IMR-90 (cell line): ENCODE measurements around the gene CMTM7. TPM values are rescaled to one million over a fixed set of nuclear protein-coding genes. Genes with fewer than 3 reads are reported as not detected.

Source experiments
- ATAC-seq: fragments of 200-7000 bp; cut with Tn5 transposase; 2 replicates; pipeline ENCODE4 v1.9.1; 2020; ENCODE audit warnings: low read depth, mild to moderate bottlenecking, moderate library complexity
- BruUV-seq: library from RNA; stranded (reverse); fragments of 400-500 nt; replicated peaks from 2 replicates; lab custom pipeline; 2021; lab: Mats Ljungman, UMichigan
- CTCF ChIA-PET: fragments of 300-600 bp; formaldehyde crosslinking; extraction: SDS; loops from one replicate; lab custom pipeline; 2021; ENCODE audit warnings: antibody characterized with exemption; lab: Yijun Ruan, JAX
- POLR2A ChIA-PET: fragments of 300-600 bp; sonication (Branson Sonifier 250); formaldehyde crosslinking; loops from one replicate; lab custom pipeline; 2022; ENCODE audit warnings: antibody characterized with exemption; ENCODE audit not compliant: unreplicated experiment; lab: Charles Lee
- DNase-seq: peaks from one replicate; pipeline ENCODE4 v3.0.0; 2013
- H2AFZ ChIP-seq: replicated peaks from 2 replicates; pipeline ENCODE3; 2013; ENCODE audit warnings: low read length, mild to moderate bottlenecking; ENCODE audit not compliant: poor library complexity
- H2AK5ac ChIP-seq: 2 replicates; pipeline ENCODE4 v1.6.1; 2013; ENCODE audit warnings: low read depth, low read length, inconsistent platforms
- H2AK9ac ChIP-seq: replicated peaks from 2 replicates; pipeline ENCODE3; 2013; ENCODE audit warnings: mild to moderate bottlenecking, low read depth, low read length, moderate library complexity; ENCODE audit not compliant: poor library complexity
- H2BK120ac ChIP-seq: 2 replicates; pipeline ENCODE4 v1.6.1; 2013; ENCODE audit warnings: low read depth, low read length, inconsistent platforms
- H2BK15ac ChIP-seq: 3 replicates; pipeline ENCODE4 v1.6.1; 2013; ENCODE audit warnings: low read depth, low read length, inconsistent platforms
- H2BK20ac ChIP-seq: 2 replicates; pipeline ENCODE4 v1.6.1; 2013; ENCODE audit warnings: low read depth, mild to moderate bottlenecking, inconsistent platforms, low read length, moderate library complexity
- H2BK5ac ChIP-seq: 2 replicates; pipeline ENCODE4 v1.6.1; 2013; ENCODE audit warnings: mild to moderate bottlenecking, low read depth, low read length, inconsistent platforms; ENCODE audit not compliant: poor library complexity, severe bottlenecking
- H3K14ac ChIP-seq: replicated peaks from 2 replicates; pipeline ENCODE4 v1.6.1; 2013; ENCODE audit warnings: low read depth, low read length, inconsistent platforms
- H3K18ac ChIP-seq: 2 replicates; pipeline ENCODE4 v1.6.1; 2013; ENCODE audit warnings: low read depth, low read length, control low read depth
- H3K23ac ChIP-seq: 2 replicates; pipeline ENCODE4 v1.6.1; 2013; ENCODE audit warnings: low read depth, low read length, inconsistent platforms
- H3K27ac ChIP-seq: 2 replicates; pipeline ENCODE4 v1.5.1; 2013; ENCODE audit warnings: mild to moderate bottlenecking, control low read depth, low read length; ENCODE audit not compliant: insufficient read depth
- H3K27me3 ChIP-seq: 2 replicates; pipeline ENCODE4 v1.6.1; 2013; ENCODE audit warnings: low read length; ENCODE audit not compliant: control insufficient read depth, insufficient read depth
- H3K36me3 ChIP-seq: 2 replicates; pipeline ENCODE4 v1.6.1; 2013; ENCODE audit warnings: low read length, mixed read lengths; ENCODE audit not compliant: control insufficient read depth, insufficient read depth
- H3K4ac ChIP-seq: 2 replicates; pipeline ENCODE4 v1.6.1; 2013; ENCODE audit warnings: low read depth, low read length, inconsistent platforms
- H3K4me1 ChIP-seq: 2 replicates; pipeline ENCODE4 v1.6.1; 2013; ENCODE audit warnings: low read length, mixed read lengths; ENCODE audit not compliant: control insufficient read depth, insufficient read depth
- H3K4me2 ChIP-seq: 2 replicates; pipeline ENCODE4 v1.6.1; 2013; ENCODE audit warnings: low read depth, mild to moderate bottlenecking, control low read depth, low read length, moderate library complexity
- H3K4me3 ChIP-seq: 2 replicates; pipeline ENCODE4 v1.5.1; 2013; ENCODE audit warnings: low read depth, mild to moderate bottlenecking, control low read depth, low read length, moderate library complexity; ENCODE audit not compliant: insufficient read depth
- H3K56ac ChIP-seq: 2 replicates; pipeline ENCODE4 v1.6.1; 2013; ENCODE audit warnings: low read length, inconsistent platforms; ENCODE audit not compliant: insufficient read depth; ENCODE audit errors: extremely low read depth
- H3K79me1 ChIP-seq, 2 experiments: 2 replicates each; pipeline ENCODE4 v1.6.1; 2013; ENCODE audit warnings: low read length in 2 of 2, inconsistent platforms in 1 of 2, low read depth in 1 of 2
- H3K9ac ChIP-seq: 2 replicates; pipeline ENCODE4 v1.6.1; 2013; ENCODE audit warnings: low read depth, low read length, control low read depth
- H3K9me1 ChIP-seq: 2 replicates; pipeline ENCODE4 v1.6.1; 2013; ENCODE audit warnings: low read length, inconsistent platforms; ENCODE audit not compliant: insufficient read depth
- H3K9me3 ChIP-seq: 2 replicates; pipeline ENCODE4 v1.6.1; 2013; ENCODE audit warnings: low read length; ENCODE audit not compliant: control insufficient read depth, insufficient read depth
- H4K20me1 ChIP-seq: 2 replicates; pipeline ENCODE4 v1.6.1; 2013; ENCODE audit warnings: low read length, inconsistent platforms; ENCODE audit not compliant: insufficient read depth
- H4K5ac ChIP-seq: 2 replicates; pipeline ENCODE4 v1.6.1; 2013; ENCODE audit warnings: mild to moderate bottlenecking, low read depth, low read length, control low read depth
- H4K8ac ChIP-seq, 2 experiments: 2 replicates each; pipeline ENCODE4 v1.6.1; 2013; ENCODE audit warnings: low read depth in 2 of 2, low read length in 2 of 2, control low read depth in 1 of 2, inconsistent platforms in 1 of 2
- H4K91ac ChIP-seq: 2 replicates; pipeline ENCODE4 v1.6.1; 2013; ENCODE audit warnings: low read depth, low read length, inconsistent platforms; ENCODE audit not compliant: insufficient read depth
- CEBPB ChIP-seq: IDR thresholded peaks from 2 replicates; pipeline ENCODE4 v1.6.1; 2012; ENCODE audit warnings: low read depth, low read length, improper control_type of control experiment
- CHD1 ChIP-seq: IDR thresholded peaks from 2 replicates; pipeline ENCODE4 v1.6.1; 2012; ENCODE audit warnings: low read depth, low read length, improper control_type of control experiment
- CTCF ChIP-seq: conservative IDR thresholded peaks from 2 replicates; pipeline ENCODE4 v1.5.1; 2012; ENCODE audit warnings: mild to moderate bottlenecking, low read depth, low read length, improper control_type of control experiment
- ELK1 ChIP-seq: fragments of 150-350 bp; IDR thresholded peaks from 2 replicates; pipeline ENCODE4 v1.6.1; 2016; ENCODE audit warnings: low read depth, mild to moderate bottlenecking, low read length, moderate library complexity, borderline replicate concordance
- FOS ChIP-seq: fragments of 150-350 bp; IDR thresholded peaks from 2 replicates; pipeline ENCODE4 v1.6.1; 2016; ENCODE audit warnings: low read depth, low read length
- MAZ ChIP-seq: IDR thresholded peaks from 2 replicates; pipeline ENCODE4 v1.6.1; 2012; ENCODE audit warnings: low read depth, mild to moderate bottlenecking, low read length, improper control_type of control experiment, moderate library complexity, borderline replicate concordance
- MXI1 ChIP-seq: IDR thresholded peaks from 2 replicates; pipeline ENCODE4 v1.6.1; 2012; ENCODE audit warnings: low read depth, mild to moderate bottlenecking, low read length, moderate library complexity, borderline replicate concordance
- NFE2L2 ChIP-seq: fragments of 150-350 bp; IDR thresholded peaks from 2 replicates; pipeline ENCODE4 v1.6.1; 2016; ENCODE audit warnings: low read depth, mild to moderate bottlenecking, low read length
- POLR2A ChIP-seq: IDR thresholded peaks from 2 replicates; pipeline ENCODE4 v1.6.1; 2012; ENCODE audit warnings: mild to moderate bottlenecking, low read depth, low read length
- RAD21 ChIP-seq: IDR thresholded peaks from 2 replicates; pipeline ENCODE4 v1.6.1; 2012; ENCODE audit warnings: low read length, improper control_type of control experiment
- RCOR1 ChIP-seq: IDR thresholded peaks from 2 replicates; pipeline ENCODE4 v1.6.1; 2012; ENCODE audit warnings: mild to moderate bottlenecking, low read length, improper control_type of control experiment; ENCODE audit not compliant: insufficient replicate concordance
- SMC3 ChIP-seq: fragments of 150-350 bp; IDR thresholded peaks from 2 replicates; pipeline ENCODE4 v1.6.1; 2016; ENCODE audit warnings: low read depth, mild to moderate bottlenecking, antibody characterized with exemption, low read length, moderate library complexity
- USF2 ChIP-seq: fragments of 150-350 bp; IDR thresholded peaks from 2 replicates; pipeline ENCODE4 v1.6.1; 2017; ENCODE audit warnings: mild to moderate bottlenecking, antibody characterized with exemption, low read length, low read depth
- WGBS, 2 experiments: methylation state at CpG; one replicate each; pipeline versions ENCODE4 v1.1.5 to v1.1.7; 2013; ENCODE audit warnings: missing lambda C conversion rate in 2 of 2; ENCODE audit not compliant: insufficient read length in 1 of 2; ENCODE audit errors: extremely low coverage in 2 of 2; 5-methylcytosine and 5-hydroxymethylcytosine counted together
- dilution Hi-C: fragments of 300-500 bp; cut with HindIII; formaldehyde crosslinking; loops from one replicate; pipeline ENCODE4 v1.14.3; 2018; ENCODE audit warnings: low sequenced_read_pairs; ENCODE audit not compliant: unreplicated experiment
- in situ Hi-C: fragments of 300-500 bp; cut with MboI; formaldehyde crosslinking; loops from 3 replicates; pipeline ENCODE4 v1.14.3; 2019; ENCODE audit warnings: low sequenced_read_pairs, inconsistent platforms, mixed read lengths
- intact Hi-C: fragments of 100-400 bp; cut with micrococcal nuclease; formaldehyde crosslinking; loops from 2 replicates; pipeline ENCODE4 v1.10.0; 2022
- polyA plus RNA-seq, 3 experiments: library from polyadenylated mRNA; depleted of rRNA; stranded (reverse); fragments of >200 nt; gene quantifications; 2 replicates each; pipeline ENCODE4 v1.2.3, GENCODE V29; 2012; ENCODE audit warnings: low replicate concordance in 1 of 3
- total RNA-seq: library from RNA; depleted of rRNA; stranded (reverse); fragments of >200 nt; gene quantifications from 2 replicates; pipeline ENCODE4 v1.2.3, GENCODE V29; 2012

The CMTM7 gene
- total and polyA plus RNA-seq, 2 of the 4 experiments (the other 2 are of a cell fraction): 3.4 to 31.4 TPM

DNA sequence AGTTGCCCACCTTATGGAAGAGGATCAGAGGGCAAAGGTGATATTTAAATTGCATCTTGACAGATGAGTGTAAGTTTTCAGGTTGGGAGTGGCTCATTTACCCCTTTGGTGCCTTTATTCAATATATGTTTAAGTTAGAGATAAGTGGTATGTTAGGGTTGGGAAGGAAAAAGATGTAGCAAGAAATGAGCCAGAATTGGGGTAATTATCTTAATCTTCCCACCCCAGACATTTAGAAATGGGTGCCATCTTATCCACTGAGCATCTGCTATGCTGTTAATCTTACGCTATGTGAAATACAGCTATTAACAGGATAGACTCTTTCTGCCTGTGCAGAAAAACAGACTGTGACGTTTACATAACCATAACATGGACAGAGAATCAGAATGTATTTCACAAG, 6.3 kb downstream of the CMTM7 start:
- Histone ChIP-seq H3K79me1 (peaks cover 29 to 57% of the 10 kb centered on the region in 2 experiments), H2BK15ac (no peak overlapping the region), H3K4me2 (no peak overlapping the region), H4K5ac (no peak overlapping the region), H3K27ac (no peak overlapping the region), H3K27me3 (no peaks in the 10 kb centered on the region), H3K9me3 (no peaks in the 10 kb centered on the region), H2BK5ac (no peak overlapping the region), H3K4ac (no peak overlapping the region), H3K18ac (no peak overlapping the region), H4K91ac (no peak overlapping the region), H3K4me3 (no peak overlapping the region), H3K9me1 (peaks cover 2% of the 10 kb centered on the region), H3K4me1 (peaks cover 3% of the 10 kb centered on the region), H3K9ac (no peak overlapping the region), H3K56ac (no peak overlapping the region), H3K14ac (no peak overlapping the region), H4K8ac (no peak overlapping the region), H2BK20ac (no peak overlapping the region), H2AK9ac (no peak overlapping the region), H2AK5ac (no peak overlapping the region), H2BK120ac (no peak overlapping the region), H2AFZ (no peak overlapping the region), H3K36me3 (no peaks in the 10 kb centered on the region), H4K20me1 (no peaks in the 10 kb centered on the region), H3K23ac (no peak overlapping the region)
- ChIA-PET CTCF (no interaction called here), POLR2A (no interaction called here)
- in situ Hi-C loops (loop anchor here (25.0 kb wide), 1 partner anchor 264 kb away; no protein-coding TSS in a partner anchor), intact Hi-C loops (no loop called here), dilution Hi-C loops (no loop called here)
- ATAC-seq: no peak
- 100% methylated on average over 1 of the region's 2 CpGs; no CpG with 5 or more reads in 1 of the 2 experiments for WGBS, 2 experiments
- no peak for DNase-seq
- TF ChIP-seq USF2 (no peak), MXI1 (no peak), CHD1 (no peak), MAZ (no peak), CTCF (no peak), FOS (no peak), CEBPB (no peak), ELK1 (no peak), POLR2A (no peak), RAD21 (no peak), RCOR1 (no peak), SMC3 (no peak), NFE2L2 (no peak)
- BruUV-seq: no TSS peak
